GM19099 (cell line): ENCODE results near the gene HOXA7.

ENCODE experiments used
- POLR2A ChIP-seq: IDR thresholded peaks from 3 replicates; pipeline ENCODE4 v1.6.1; 2011; ENCODE audit warnings: low read depth; ENCODE audit not compliant: insufficient read length; ENCODE audit errors: extremely low read depth

The HOXA7 gene

DNA sequence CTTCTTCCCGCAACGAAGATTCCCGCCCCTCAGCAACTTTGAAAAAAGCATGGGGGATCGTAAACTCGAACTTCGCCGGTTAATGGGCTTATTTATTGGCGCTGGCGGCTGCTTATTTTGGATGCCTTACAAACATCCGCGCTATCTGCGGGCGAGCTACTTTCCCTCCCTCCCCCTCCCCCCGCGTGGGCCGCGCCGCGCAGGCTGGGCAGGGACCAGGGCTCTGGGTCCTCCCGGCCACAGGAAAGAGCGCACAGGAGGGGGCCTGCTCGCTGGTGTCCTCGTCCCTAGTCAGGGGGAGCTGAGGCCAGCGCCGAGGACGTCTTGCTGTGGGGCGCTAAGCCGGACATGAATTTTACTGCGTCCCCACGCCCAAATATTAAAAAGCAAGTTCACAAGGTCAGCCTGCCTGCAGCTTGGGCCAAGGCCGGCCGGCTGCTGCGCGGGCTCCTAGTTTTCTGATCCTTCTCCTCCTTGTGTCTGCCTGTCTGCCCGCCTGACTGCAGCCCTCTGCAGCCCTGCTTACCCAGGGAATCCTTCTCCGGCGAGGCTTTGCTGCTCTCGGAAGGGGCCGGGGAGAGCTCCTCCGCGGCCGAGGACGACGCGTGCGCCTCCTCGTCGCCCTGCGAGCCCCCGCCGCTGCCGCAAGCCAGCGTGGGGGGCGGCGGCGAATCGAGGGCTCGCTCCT, 16.5 kb upstream of the HOXA7 start:
- TF ChIP-seq POLR2A, result no peak

DNA sequence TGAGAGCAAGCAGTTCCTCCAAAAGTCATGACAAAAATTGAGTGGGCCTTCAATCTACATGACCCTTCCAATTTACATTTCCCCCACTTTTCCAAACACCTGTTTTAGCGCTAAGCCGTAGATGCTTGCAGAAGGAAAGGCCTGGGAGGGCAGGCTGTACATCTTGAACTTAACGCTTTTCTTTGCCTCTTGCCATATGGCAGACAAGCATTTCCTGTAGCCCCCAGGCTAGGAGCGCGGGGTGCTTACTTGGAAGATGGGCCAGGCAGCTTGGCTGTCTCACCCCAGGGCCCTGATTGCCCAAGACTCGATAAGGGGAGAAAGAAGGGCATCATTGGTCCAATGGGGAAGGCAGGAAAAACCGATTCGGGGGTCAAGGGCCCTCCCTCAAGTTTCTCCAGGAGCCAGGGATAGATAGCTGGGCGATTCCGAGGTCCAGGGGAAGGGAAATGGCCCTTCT, 15.9 kb upstream of the HOXA7 start:
- no peak for TF ChIP-seq POLR2A

DNA sequence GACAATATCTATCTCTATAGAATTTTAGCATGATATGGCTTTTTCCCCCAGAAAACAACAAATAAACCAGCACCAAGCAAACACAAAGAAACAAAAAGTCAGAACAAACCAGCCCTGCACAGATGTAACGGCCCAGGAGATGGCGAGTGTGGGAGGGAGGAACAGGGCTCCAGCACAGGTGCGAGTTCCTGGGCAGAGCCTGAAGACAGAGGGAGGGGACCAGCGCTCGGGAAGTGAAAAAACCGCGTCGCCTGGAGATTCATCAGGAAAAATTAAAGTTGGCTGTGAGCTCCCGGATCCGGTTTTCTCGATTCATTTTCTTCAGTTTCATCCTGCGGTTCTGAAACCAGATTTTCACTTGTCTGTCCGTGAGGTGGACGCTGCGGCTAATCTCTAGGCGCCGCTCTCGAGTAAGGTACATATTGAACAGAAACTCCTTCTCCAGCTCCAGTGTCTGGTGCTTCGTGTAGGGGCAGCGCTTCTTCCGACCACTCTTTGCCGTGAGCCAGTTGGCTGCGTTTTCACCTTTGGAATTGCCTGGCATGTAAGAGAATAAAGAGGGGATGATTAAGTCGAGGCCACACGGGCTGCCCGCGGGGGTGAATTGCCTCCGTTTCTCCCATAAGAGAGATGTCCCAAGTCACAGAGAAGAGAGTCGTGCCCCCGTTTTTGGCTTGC, 15.3 kb upstream of the HOXA7 start:
- TF ChIP-seq POLR2A, result no peak

DNA sequence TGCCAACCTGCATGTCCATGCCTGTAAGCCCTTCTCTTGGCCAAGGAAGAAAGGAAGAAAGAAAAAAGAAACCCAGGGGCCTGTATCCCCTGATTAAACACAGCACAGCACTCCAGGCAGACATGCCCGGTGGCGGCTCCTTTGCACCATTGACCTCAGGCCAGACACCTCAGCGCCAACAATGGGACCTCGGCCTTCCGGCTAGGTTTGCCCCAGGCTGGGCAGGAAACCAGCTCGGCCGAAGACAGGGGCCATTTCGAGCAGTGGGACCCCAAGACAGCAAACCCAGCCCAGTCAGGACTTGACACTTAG, 14.8 kb upstream of the HOXA7 start:
- no peak for TF ChIP-seq POLR2A

DNA sequence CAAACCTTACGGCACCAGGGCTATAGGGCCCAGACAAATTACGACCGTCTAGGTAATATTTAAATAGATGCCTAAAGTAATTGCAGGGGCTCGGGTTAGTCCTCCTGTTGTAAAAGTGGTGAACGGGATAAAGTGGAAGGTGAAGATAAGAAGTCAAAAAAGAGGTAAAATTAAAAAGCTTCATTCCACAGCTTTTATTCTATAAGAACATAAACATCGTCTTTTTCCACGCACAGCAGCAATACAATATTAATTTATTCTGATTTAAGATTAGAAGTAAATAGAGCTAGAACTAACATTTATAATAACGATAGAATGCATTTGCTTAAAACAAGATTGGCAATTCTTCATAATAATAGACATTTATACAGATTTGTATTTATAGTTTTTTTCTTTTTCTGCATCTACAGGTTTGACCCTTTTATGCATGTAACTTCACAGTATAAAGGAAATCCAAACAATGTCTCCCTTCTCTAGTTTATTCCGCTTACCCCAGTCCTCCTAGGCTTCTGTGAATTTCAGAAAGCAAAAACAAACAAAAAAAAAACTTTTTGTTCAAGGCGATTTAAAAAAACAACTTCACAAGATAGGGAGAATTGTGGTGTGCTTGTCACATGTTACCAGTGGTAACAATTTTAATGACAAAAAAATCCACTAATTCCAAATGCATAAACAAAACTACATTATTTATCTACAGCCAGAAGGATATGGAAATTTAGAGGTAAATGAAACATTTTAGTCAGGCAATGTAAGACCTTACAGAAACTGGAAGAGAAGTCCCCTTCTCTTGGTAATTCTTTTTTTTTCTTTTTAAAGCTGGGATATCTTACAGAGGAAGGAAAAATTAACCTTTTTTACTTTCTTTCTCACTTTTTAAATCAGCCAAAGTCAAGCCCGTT, 14.2 kb upstream of the HOXA7 start:
- TF ChIP-seq POLR2A, result no peak

DNA sequence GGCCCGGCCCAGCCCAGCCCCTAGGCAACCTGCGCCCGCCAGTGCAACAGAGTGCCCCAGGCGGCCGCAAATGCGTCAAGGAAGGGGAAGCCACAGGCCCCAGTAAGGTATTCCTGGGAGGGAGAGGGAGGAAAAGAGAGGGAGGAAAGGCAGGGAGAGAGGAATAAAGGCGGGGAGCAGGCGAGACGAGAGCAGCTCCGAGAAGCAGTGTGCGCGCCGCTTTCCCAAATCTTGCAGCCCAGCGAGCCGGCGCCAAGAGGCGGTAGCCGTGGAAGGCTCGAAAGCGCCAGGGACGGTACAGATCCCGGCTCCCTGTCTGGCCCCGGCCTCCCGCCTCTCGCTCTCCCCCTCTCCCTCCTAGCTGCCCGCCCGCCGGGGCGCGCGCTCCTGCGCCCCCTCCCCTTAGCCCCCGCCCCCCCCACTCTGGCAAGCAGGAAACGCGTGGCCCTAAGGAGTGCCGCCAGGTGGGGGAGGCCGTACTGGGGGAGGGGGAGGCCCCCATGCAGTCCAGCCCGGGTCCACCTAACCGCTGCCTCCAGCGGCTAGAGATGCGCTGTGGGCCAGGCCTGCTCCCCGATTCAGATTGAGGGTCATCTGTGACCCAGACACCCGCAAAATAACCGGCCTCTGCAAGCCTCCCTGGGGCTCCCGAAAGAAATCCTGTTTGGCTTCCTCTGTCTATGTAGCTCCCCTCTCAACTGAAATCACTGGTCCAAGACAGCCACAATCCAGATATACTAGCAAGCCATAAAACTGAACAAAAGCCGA, 13.4 kb upstream of the HOXA7 start:
- no peak for TF ChIP-seq POLR2A

DNA sequence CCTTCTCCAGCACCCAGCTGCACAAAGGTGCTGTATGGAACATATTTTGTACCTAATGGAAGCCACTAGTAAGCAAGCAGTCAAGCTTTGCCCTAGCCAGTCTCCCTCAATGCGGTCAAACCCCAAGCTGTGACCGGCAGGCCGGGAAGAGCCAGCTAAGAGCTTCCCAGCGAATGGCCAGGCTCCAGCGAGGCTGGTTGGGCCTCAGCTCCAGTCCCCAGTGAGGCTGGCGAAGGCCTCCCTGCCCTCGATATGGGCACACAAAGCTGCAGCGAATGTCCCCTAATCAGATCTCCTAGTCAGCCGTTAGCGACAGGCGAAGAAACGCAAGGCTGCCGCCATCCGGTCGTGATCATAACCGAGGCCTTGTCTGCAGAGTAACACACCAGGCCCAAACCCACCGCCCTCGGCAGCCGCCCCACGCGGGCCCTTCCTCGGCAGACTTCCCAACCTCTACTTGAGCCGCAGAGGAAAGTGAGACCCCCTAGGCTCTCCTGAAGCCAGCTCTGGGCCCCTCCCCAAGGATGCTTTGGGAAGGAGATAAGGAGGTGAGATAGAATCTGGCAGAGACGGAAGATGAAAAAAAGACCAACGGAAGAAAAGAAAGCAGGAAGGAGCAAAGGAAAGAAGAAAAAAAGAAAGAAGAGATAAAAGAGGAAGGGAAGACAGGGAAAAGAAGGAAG, 11.9 kb upstream of the HOXA7 start:
- no peak for TF ChIP-seq POLR2A

DNA sequence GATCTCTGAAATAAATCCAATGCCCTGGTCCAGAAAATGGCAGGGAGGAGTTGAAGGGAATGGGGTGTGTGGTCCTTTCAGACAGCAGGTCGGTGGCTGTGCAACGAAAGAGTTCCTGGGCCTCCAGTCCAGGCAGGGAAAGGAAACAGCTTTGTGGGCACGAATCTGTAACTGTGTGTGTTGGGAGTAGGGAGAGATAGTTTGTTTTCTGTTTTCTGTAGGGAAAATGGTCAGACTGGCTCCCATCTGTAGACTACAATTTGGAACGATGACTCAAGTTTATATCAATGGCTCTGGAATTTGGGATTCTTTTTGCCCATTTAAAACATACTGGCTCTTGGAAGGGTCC, 11.4 kb upstream of the HOXA7 start:
- TF ChIP-seq POLR2A, result no peak

DNA sequence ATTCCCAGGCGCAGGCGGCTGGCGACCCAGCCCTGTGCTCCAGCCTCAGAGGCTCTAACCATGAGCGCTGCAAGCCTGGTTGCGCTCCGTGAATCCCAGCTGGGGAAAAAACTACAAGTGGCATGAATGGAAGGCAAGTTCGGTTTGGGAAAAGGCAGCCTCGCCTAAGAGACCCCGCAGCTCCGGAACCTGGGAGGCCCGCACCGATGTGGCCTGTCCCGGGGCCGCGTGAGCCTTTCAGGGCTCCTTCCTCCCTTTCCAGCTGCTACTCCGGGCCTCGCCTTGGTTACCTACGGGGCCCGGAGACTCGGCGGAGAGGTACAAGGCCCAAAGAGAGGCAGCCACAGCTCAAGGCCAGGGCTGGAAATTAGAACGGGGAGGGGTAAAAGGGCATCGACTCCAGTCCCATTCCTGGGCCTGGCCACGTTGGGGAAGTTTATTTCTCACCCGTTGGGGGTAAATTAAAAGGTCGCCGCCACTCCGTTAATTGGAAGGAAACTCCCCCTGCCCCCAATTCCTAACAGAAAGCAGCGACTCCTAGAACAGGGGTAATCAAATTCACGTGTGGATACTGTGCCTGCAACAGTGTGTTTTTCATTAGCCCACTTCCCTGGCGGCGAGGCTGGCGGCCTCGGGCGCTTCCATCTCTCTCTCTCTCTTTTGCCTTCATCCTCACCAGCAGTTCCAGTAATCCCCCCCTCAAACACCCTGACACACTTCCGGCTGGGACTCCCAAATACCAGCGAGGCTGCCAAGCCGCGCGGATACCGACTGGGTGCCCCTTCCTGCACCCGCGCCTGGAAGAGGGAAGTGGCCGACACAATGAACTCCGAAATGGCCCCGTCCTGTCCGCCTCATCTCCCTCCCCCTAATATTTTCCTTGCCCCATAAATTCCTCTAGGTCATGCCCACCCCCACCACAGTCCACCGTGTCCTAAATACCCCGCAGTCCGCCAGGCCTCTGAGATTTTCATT, 10.3 kb upstream of the HOXA7 start:
- TF ChIP-seq POLR2A, result no peak

DNA sequence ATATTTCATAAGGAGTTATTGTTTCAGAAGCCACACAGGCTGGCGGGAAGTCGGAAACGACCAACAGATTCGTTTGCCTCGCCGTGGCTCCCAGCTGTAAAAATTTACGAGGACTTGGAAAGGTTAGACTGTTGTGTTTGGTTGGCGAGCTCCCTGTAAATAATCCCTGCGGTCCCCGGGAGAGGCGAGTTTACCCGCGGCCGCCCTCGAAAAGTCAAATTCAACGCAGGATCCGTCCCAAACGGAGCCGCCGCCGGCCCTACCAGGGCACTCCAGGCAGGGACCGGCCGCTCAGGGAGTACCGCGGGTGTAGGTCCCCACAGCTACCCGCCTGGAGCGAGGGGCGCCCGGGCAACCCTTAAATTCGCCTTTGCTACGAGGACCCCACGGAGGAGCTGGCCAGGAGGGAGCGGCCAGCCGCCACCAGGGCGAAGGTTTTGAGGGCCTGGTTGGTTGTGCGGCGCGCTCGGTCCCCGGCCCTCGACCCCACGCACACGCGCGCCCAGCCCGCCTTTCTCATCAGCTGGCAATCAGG, 9.6 kb upstream of the HOXA7 start:
- TF ChIP-seq POLR2A, result no peak

DNA sequence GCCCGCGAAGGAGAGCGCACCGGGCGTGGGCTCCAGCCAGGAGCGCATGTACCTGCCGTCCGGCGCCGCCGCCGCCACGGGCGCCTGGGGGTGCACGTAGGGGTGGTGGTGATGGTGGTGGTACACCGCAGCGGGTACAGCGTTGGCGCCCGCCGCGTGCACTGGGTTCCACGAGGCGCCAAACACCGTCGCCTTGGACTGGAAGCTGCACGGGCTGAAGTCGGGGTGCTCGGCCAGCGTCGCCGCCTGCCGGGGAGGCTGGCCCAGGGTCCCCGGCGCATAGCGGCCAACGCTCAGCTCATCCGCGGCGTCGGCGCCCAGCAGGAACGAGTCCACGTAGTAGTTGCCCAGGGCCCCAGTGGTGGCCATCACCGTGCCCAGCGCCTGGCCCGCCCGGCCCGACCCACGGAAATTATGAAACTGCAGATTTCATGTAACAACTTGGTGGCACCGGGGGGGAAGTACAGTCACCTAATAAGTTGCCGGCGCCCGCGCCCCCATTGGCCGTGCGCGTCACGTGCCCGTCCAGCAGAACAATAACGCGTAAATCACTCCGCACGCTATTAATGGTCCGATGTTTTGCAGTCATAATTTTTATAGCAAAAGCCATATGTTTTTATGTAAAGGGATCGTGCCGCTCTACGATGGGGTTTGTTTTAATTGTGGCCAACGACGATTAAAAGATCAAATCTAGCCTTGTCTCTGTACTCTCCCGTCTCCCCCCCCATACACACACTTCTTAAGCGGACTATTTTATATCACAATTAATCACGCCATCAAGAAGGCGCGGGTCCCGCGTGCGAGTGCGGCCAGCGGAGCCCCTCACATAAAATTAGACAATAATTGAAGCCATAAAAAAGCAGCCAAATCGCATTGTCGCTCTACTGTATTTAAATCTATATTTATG, 8.9 kb upstream of the HOXA7 start, which contains the start of gene HOXA9:
TSS of gene HOXA9 (minus strand) at position 449 of the 907 bp plus-strand sequence. CDS start at position 369, 80 bp downstream.
- TF ChIP-seq POLR2A, result no peak
